GM18909 (cell line): Measurements from ENCODE around the gene SETD2.
"Not testable (repeated sequence)": the region's sequence is repeated elsewhere in the genome, so short reads cannot be mapped to it uniquely, and the experiment has no call there.

Experiments used
- ATAC-seq: cut with Tn5 transposase; IDR thresholded peaks from one replicate; pipeline ENCODE4 v1.9.1; 2021; ENCODE audit warnings: mild to moderate bottlenecking; ENCODE audit not compliant: unreplicated experiment, poor library complexity

Gene SETD2

DNA sequence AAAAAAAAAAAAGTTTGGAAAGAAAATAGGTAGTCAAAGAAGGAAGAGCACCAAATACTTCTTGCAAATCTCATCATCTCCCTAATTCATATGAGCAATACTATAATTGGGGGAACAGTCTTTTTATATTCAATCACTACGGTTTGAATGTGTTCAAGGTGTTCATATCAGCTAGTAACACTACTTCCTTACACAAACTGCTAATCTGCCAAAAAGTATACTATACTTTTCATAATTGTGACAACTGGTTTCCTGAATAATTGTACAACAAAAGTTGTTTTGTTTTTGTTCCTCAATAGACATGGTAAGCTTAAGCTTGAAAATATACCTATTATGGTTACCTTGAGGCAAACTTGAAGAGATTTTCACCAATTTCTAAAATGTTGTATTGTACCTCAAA, 12.1 kb downstream of the SETD2 start:
- no peak for ATAC-seq

DNA sequence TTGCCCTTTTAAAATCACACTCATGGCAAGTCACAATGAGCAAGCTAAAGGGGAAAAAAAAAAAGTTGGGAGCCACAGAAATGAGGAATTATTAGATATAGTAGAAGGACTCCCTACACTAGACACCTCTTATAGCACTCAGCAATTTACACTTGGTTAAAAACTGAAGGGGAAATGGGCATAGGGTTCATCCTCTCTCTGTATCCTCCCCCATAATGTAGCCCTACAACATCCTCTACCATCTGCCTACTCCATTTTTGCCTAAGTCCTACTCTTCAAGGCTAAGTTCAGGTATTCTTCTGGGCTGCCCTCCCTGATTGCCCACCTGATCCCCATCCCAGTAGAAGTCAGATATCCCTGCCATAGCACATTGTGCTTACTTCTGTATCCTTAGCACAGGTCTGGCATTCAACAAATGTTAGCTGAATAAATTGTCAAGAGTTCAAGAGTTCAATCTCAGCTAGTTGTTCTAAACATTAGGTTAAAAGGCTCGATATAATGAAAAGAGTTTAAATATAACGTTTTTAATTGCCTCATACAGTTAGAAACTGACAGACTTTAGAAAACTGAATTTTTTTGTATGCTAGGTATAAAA, 14.5 kb downstream of the SETD2 start:
- ATAC-seq: no peak

DNA sequence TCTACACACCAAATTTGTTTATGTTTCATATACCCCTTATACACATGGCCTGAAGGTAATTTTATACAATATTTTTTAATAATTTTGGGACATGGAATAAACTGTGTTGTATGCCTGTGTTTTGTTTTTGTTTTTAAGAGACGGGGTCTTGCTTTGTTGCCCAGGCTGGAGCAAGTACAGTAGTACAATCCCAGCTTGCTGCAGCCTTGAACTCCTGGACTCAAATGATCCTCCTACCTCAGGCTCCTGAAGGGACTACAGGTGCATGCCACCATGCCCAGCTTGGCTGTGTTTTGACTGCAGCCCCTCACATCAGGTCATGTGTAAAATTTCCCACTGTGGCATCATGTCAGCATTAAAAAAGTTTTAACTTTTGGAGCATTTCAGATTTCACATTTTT, 18.6 kb downstream of the SETD2 start:
- no peak for ATAC-seq

DNA sequence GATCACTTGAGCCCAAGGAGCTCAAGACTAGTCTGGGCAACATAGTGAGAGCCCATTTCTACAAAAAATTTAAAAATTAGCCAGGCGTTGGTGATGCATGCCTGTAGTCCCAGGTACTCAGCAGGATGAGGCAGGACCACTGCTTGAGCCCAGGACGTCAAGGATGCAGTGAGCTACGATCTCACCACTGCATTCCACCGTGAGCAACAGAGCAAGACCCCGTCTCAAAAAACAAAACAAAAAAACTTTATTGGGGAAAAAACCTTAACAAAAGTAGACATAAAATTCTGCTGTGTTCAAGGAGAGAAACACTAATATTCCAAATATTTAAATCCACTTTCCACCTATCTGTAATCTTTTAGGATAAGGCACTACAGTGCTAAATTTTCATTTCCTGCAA, 20.8 kb downstream of the SETD2 start:
- ATAC-seq: no peak

DNA sequence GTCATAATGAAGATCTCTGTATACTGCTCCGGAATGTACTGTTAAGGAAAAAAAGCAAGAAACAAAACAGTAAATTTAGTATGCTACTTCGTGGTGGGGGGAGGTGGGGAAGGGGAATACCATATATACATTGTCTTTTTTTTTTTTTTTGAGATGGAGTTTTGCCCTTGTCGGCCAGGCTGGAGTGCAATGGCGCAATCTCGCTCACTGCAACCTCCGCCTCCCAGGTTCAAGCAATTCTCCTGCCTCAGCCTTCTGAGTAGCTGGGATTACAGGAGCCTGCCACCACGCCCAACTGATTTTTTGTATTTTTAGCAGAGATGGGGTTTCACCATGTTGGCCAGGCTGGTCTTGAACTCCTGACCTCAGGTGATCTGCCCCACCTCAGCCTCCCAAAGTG, 21.4 kb downstream of the SETD2 start:
- not testable (repeated sequence) for ATAC-seq

DNA sequence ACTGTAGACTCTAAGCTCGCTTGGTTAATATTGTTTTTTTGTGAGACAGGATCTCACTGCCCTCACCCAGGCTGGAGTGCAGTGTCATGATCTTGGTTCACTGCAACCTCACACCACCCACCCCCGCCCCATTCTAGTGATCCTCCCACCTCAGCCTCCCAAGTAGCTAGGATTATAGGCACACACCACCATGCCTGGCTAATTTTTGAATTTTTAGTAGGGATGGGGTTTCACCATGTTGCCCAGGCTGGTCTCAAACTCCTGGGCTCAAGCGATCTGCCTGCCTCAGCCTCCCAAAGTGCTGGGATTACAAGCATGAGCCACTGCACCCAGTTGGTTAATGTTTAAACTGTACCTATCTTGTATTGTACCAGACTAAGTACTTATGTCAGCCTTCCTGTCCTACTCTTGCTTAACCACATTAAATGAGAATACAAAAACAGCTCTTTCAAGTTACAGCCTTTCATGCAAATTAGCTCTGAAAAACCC, 22.9 kb downstream of the SETD2 start:
- peak; percentile 88 for ATAC-seq

DNA sequence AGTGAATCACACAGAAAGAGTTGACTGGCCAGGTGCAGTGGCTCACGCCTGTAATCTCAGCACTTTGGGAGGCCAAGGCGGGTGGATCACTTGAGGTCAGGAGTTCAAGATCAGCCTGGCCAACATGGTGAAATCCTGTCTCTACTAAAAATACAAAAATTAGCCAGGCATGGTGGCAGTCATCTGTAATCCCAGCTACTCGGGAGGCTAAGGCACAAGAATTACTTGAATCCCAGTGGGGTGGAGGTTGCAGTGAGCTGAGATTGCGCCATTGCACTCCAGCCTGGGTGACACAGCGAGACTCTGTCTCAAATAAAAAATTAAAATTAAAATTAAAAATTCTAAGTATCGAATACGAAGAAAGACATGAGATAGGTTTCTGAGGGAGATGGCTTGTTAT, 23.4 kb downstream of the SETD2 start:
- ATAC-seq: not testable (repeated sequence)

DNA sequence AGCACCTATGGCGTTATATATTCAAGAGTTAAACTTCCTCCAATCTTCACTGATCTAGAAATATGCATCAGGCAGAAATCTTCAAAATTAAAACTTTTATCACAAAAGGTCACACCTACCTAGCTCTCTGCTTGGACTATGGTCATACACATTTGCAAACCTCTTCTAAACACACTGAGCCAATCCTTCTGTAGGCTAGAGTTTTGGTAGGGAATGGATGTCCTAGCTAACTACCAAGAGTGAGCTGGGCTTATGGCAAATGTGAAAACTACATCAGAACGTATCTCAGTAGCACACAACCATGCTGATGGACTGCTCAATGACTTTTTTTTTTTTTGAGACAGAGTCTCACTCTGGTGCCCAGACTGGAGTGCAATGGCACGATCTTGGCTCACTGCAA, 29.6 kb downstream of the SETD2 start:
- ATAC-seq: no peak

DNA sequence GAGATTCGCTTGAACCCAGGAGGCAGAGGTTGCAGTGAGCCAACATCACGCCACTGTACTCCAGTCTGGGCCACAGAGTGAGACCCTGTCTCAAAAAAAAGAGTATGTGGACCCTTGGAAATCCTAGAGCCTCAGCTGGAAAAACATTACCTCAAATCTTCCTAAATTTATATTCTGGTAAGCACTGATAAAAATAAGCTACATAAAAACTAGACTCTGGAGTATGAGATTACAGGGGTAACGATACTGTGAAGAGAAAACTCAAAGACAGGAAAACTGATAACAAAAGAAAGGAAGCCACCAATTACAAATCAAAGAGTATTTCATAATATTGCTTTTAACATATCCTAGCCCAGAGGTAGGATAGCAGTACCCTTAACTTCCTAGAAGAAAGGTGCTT, 30.3 kb downstream of the SETD2 start:
- no peak for ATAC-seq

DNA sequence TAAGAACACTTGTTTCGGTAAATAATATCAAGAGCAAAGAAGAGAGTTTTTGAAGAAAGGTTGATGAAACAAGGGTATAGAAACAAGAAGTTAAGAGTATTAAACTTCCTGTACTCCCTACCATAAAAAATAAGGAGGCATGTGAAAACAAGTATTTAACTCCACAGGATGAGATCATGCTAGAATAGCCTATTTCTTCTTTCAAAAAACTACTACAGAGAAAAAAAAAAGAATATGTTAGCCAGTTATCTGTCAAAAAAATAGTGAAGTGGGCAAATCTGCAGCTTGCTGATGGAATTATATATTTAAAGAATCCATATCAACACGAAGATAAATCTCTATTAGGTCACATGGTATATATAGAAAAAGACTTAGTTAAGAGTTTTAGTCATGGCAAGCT, 33.4 kb downstream of the SETD2 start:
- no peak for ATAC-seq

DNA sequence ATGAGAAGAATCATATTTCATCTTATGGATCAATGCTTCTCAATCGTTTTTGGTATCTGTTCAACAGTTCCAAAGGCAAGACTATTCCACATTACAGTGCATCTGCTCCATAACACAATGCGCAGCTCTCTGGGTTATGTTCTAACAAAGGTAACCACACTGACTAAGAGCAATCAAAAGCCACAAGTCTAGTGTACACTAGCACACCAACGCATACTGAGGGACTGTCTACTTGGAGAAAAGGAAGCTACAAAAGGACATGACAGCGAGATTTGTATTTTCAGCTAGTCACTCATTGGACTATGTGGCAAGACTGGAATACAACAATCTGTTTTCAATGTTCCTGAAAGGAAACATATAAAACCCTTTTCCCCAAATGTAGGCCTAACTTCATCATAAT, 35.8 kb downstream of the SETD2 start:
- no peak for ATAC-seq

DNA sequence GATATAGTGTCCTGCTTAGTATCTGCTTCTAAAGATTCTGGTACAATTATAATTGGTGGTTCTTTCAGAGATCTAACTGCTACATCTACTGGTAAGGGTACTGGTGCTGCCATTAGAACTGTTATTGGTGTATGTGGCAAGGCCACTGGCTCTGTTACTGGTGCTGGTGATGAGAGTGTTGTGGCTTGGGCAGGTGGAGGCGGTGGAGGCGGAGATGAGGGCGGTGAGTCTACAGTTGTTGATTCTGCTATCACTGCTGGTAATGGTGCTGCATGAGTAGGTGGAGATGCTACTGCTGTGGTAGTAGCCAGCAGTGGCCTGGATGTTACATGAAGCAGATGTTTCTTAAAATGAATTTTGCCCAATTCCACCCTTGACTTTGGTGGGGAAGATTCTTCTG, 40.1 kb downstream of the SETD2 start:
- no peak for ATAC-seq

DNA sequence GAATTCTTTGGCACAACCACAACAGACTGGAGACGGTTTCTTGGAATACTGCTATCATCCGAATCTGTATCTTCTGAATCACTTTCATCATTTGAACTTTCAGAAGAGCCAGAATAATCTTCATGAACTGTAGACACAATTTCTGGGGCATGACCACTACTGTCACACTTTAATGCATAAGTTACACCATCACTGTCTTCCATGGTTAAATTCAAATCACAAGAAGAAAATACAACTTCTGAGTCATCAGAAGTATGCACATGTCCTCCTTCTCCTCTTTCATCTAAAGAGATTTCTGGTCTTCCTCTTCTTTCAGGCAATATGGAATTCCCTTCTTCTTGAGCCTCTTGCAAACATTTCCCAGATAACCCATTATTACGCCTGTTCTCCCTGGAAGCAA, 42.5 kb downstream of the SETD2 start:
- ATAC-seq: no peak

DNA sequence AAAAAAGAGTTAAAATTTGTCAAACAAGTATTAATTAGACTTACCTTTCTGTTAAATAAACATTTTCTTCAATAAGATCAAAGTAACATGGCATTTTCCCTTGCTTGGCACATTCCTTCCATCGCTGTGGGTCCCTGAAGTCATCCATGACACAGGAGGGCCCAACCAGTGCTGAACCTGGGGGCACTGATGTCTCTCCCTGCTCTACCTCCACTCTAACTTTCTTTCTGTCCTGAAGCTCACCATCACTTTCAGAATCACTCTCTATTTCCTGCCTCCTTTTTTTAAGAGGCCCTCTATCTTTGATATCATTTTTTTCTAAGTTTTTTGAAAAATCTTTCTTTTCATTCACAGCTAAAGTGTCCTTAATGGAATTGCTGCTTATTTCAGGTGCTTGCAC, 43.8 kb downstream of the SETD2 start:
- no peak for ATAC-seq

DNA sequence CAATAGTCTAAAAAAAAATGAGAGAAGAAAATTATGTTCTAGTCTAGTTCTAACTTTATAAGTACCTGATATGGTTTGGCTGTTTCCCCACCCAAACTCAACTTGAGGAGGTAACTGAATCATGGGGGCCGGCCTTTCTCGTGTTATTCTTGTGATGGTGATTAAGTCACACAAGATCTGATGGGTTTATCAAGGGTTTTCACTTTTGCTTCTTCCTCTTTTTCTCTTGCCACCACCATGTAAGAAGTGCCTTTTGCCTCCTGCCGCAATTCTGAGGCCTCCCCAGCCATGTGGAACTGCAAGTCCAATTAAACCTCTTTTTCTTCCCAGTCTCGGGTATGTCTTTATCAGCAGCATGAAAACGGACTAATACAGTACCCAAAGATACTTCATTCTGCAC, 44.5 kb downstream of the SETD2 start:
- not testable (repeated sequence) for ATAC-seq

DNA sequence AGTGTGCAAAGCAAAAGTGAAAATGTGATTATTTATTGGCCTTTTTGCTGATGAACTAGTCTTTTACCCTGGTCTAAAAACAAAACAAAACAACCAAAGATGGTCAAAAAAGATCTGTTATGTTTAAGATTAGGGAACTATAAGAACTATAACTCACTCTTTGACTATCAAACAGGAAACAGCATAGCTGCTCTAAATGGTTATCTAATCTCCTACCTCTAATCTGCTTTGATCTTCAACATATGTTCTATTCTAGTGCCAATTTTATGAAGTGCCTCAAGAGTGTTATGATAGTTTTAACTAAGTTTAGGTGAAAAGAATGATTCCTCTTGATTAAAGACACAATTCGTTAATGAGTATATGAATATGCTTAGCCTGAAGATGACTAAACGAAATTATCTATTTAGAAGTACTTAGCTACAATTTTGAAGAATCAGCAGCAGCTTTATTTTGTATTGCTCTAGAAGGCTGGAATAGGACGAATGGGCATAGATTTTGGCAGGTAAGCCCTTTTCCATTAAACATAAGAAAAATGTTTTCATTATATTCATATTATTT, 46.0 kb downstream of the SETD2 start:
- no peak for ATAC-seq

DNA sequence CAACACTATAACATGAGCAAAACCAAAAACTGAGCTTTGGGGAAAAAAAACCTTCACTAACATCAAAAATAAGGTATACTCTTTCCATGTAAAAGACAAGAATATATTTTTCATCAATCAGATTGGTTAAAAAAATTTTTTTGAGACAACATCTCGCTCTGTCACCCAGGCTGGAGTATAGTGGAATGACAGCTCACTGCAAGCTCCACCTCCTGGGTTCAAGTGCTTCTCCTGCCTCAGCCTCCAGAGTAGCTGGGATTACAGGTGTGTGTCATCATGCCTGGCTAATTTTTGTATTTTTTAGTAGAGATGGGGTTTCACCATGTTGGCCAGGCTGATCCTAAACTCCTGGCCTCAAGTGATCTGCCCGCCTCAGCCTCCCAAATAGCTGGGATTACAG, 48.4 kb downstream of the SETD2 start:
- ATAC-seq: not testable (repeated sequence)

DNA sequence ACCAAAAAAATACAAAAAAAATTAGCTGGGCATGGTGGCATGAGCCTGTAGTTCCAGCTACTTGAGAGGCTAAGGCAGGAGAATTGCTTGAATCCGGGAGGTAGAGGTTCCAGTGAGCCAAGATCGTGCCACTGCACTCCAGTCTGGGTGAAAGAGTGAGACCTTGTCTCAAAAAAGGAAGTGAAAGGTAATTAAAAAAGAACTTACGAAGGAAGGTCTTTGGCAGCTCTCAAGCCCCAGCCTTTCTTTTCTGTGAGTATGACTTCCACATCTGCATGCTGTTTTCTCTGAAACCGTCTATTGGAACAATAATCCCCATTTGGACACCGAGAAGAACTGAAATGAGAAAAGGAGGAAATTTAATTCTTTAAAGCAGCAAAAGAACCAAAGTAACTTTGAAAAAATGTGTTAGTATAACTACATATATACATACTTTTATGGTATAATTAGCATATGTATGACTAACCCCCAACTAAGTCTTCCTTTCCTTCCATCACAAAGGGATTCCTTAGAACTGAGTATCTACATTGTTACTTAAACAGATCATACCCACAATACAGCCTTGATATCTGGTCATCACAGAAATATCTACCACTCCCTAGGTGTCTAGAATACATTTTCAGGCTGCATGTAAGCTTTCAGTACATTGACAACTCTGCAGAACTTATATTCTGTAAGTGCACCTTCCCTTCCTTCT, 50.1 kb downstream of the SETD2 start:
- no peak for ATAC-seq

DNA sequence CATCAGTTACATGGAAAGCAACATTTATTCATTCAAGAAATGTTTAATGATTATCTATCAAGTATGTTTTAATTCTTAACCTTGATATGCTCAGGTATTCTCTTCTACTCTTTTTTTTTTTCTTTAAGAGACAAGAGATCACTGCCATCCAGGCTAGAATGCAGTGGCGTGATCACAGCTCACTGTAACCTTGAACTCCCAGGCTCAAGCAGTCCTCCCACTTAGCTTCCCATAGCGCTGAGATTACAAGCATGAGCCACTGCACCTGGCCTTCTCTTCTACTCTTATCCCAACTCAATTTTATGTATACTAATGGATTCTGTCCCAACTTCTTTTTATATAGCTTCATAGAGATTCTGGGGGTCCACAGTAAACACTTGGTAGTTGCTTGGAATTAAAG, 50.9 kb downstream of the SETD2 start:
- ATAC-seq: no peak

DNA sequence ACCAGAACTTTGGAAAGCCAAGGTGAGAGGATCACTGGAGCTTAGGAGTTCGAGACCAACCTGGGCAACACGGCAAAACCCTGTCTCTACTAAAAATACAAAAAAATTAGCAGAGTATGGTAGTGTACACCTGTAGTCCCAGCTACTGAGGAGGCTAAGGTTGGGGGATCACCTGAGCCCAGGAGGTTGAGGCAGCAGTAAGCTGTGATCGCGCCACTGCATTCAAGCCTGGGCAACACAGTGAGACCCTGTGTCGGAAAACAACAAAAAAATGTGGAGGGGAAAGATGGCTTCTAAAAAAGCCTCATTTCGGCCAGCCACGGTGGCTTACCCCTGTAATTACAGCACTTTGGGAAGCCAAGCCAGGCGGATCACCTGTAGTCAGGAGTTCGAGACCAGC, 54.5 kb downstream of the SETD2 start:
- no peak for ATAC-seq

DNA sequence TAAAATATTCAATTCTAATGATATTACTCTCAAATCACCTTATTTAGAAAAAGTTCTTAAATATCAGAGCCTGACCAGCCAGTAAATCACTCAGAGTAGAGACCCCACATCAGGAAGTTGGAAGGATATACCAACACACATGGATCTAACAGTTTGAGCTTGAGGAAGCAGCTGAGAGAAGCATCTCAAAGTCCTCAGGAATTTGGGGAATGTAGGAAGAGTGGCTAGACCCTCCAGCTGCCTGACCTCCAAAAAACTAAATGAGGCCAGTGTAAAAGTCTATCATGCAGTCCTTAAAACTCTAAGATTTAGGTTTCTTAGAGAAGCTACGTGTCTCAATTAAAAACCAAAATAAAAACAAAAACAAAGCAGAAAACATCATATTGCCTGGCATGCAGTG, 55.4 kb downstream of the SETD2 start:
- no peak for ATAC-seq

DNA sequence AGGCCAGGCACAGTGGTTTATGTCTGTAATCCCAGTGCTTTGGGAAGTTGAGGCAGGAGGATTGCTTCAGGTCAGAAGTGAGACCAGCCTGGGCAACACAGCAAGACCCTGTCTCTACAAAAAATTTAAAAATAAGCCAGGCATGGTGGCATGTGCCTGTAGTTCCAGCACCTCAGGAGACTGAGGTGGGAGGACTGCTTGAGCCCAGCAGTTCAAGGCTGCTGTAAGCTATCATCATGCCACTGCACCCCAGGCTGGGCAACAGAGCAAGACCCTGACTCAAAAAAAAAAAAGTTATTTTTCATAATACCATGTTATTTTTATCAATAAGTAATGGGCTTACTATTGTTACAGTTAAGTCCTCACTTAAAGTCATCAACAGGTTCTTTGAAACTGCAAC, 59.7 kb downstream of the SETD2 start:
- ATAC-seq: no peak
